GM19025 (cell line): ENCODE measurements around the gene SLC7A11.

Source experiments
- ATAC-seq: cut with Tn5 transposase; IDR thresholded peaks from one replicate; pipeline ENCODE4 v1.9.1; 2021; ENCODE audit warnings: mild to moderate bottlenecking, low read depth, moderate library complexity; ENCODE audit not compliant: unreplicated experiment

The SLC7A11 gene

DNA sequence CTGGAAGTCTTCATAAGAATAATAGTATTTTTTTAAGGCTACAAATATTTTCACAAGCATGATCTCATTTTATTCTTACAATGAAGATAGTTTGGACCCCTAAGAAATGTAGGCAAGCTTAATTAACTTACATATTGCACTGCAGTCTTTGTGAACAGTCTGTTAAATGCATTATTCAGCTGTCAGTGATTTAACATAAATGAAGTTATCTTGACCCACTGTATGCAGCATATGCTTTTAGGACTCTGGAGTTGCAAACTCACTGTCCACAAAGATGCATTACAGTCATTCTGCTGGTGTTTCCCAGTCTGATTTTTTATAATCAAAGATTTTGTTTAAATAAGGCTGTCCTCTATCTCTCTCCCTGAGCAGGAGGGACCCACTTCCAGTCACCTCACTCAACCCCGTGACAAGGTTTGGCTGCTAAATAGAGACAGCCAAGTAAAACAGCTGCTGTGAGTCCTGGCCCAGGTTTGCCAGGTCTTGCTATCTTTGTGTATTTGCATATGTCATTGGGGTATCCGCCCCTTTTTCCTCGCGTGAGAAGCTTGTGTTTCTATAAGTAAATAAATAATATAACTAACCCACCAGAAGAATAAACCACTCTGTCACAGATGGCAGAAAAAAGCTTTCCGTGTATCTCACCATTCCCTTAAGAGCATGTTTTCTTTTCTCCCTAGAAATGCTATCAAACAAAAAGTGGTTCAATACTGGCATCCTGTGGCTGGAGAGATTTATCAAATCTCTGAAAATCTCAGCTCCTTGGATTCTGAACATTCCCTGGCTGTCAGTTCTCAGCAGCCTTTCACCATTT is 67.0 kb downstream of the SLC7A11 start:
- no peak for ATAC-seq

DNA sequence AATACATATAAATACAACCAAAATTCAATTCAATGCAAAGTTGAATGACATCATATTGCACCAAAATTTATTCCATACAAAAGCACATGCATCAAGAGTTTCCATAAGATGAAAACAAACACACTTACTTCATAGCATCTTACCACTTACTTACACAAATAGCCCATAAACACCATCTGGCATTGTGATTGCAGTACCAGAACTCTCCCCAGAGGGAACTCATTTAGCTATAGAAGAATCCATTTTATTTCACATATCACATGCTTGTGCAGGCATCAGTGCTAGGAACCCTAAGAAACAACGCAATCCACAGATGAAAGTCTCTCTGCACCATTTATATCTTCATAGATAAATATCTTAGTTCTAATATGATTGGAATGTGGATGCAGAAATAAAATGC is 77.9 kb downstream of the SLC7A11 start:
- no peak for ATAC-seq

GRCh38 chr4:138163171-138163570 is 79.0 kb downstream of the SLC7A11 start:
- ATAC-seq, result no peak

DNA sequence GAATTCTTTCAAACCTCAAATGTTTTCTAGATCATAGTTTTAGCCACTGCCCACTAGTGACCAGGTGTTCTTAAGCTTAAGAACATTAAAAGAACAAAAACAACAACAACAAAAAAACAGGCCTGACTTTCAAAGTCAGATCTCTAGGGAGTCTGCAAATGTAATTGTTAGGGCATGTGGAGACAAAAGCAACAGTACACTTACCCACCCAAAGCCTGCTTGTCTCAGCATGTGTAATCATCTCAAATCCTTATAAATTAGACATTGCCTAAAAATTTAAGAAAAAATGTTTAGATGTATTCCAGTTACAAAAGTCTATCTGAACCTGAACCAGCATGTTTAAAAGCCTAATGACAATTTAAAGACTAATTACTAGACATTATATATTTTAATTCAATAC is 79.9 kb downstream of the SLC7A11 start:
- no peak for ATAC-seq

DNA sequence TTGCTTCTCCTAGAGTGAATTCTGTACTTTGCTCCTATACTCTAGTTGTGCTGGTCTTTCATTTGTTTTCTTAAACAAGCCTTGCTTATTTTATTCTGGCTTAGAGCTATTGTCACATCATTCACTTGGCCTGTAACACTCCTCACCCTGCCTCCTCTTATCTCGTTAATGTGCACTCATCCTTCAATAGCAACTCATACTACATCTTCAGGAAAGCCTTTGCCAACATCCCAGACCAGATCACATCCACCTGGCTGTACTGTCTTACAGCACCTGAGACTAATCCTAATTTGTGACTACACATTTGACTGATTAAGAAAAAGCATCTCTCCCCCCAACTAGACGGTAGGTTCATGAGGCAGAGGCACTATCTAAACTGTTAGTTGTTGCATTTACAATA is 80.8 kb downstream of the SLC7A11 start:
- ATAC-seq, result no peak

- no peak for ATAC-seq
Observed at GRCh38 chr4:138158746-138159297, 83.3 kb downstream of the SLC7A11 start.

GRCh38 chr4:138140879-138141278 is 101.3 kb downstream of the SLC7A11 start:
- ATAC-seq, result no peak

DNA sequence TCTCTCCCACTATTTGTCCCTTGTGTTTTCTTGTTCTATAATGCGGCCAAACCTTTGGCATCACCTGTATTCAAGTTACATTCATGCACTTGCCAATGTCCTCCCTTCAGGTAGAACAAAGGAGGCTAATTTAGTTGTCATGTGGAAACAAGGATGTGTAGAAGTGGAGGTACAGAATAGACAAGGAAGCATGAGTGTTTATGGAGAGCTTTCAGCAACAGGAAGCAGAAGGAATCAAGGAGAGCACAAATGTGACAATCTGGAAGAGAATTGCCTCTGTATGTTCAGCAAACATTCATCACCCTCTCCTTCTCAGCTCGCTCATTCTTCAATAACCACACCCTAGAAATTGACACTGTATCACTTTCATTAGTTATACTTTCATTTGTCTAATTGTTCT is 103.4 kb downstream of the SLC7A11 start:
- no peak for ATAC-seq

DNA sequence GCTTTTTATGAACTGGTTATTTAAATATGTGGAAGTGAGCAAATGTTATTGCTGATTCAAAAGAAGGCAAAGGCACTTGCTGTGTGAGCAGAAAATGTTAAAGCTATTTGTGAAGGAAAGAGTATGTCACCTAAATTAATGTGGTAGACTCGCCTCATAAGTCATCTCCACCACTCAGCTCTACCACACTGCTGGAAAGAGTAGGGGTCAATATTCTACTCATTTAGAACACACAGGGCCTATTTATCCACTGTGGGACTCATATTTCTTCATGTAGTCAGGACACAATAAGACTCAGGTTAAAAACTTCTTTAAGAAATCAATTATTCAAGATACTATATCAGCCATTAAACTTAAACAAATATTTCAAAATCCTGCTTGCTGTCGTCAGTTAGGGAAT is 106.5 kb downstream of the SLC7A11 start:
- no peak for ATAC-seq

DNA sequence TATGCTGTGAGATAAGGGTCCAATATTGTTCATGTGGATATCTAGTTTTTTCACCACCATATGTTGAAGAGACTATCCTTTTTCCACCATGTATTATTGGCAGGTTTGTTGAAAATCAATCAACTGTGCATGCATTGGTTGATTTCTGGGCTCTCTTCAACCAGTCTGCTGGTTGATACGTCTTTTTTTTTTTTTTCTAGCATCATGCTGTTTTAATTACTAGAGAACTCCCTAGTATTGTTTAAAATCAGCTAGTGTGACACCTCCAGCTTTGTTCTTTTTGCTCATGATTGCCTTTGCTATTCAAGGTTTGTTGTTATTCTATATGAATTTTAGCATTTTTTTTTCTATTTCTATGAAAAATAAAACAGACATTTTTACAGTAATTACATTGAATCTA is 123.9 kb downstream of the SLC7A11 start:
- ATAC-seq, result no peak

DNA sequence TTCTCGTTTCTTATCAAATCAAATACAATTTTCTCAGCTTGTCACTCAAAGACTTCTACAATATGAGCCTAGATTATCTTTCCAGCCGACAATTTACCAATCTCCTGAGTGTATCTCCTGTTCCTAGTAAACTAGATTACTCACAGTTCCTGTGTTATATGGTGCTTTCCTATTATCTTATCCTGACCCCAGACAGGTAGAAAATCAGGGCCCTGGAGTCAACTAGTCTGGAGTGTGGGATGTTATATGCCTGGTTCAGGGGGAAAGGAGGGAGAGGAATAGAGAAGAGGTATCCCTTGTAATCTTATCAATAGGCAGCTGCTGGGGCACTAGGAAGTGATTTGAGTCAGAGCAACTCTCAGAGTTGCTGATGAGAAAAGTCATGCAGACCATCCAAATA is 127.1 kb downstream of the SLC7A11 start:
- no peak for ATAC-seq

DNA sequence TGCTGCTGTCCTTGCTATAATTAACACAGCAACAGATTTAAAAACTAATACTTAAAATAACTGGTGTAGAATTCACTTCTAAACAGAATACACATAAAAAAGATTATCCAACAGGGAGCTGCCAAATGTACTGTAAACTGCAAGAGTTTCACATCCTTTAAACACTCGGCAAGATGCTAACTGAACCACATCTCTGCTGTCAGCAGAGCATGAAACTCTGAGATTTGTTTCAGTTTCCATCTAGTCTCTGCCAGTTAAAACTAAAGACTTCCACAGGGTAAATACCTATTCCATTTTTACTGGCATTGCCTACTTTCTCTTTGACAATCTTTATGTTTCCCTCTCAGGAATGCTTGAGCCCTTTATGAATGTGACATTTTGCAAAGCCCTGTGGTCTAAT is 127.7 kb downstream of the SLC7A11 start:
- ATAC-seq, result peak; percentile 95
